Activated CD8-positive, alpha-beta memory T cell treated with anti-CD3 and anti-CD28 coated beads, Interleukin-2, amount 50 U/mL, for 48 hours (primary cell): ENCODE results near the gene ATP6V1F.
"Not testable (repeated sequence)": the region's sequence is repeated elsewhere in the genome, so short reads cannot be mapped to it uniquely, and the experiment has no call there.

Experiments used
- DNase-seq: peaks from one replicate; pipeline ENCODE4 v3.0.0-alpha.2; 2020

The ATP6V1F gene

DNA sequence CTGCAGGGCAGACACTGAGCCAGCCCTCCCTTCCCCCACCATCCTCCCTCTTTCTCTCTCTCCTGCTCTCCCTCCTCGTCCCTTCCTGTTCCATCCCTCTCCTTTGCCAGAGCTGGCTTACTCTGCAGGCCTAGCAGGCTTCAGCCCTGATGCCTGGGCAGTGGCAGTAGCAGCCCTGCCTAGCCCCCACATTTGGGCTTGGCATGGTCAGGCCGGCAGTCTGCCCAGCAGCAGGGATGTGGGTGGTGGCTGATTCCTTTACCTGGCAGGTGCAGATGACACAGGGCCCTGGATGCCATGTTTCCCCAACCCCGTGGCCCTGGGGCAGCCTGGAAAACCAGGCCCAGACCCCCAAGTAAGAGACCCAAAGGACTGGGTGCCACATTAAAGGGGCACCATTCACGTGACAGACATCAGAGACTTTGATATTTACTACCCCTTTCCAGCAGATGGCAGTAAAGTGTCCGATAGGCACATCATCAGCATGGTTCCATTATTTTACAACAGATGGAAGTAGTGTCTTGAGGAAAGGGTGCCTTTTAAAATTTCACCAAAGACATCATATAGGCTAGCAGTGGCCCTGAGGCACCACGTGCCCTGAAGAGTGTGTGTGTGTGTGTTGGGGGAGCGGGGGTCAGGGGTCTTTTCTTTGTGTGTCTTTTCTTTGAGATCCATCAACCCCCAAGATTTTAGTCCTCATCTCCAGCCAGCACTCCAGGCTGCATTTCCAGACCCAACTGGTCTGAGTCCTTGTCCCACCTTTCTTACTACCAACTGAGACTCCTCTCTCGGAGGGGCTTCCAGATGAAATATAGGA, 41.9 kb downstream of the ATP6V1F start:
- no peak for DNase-seq

DNA sequence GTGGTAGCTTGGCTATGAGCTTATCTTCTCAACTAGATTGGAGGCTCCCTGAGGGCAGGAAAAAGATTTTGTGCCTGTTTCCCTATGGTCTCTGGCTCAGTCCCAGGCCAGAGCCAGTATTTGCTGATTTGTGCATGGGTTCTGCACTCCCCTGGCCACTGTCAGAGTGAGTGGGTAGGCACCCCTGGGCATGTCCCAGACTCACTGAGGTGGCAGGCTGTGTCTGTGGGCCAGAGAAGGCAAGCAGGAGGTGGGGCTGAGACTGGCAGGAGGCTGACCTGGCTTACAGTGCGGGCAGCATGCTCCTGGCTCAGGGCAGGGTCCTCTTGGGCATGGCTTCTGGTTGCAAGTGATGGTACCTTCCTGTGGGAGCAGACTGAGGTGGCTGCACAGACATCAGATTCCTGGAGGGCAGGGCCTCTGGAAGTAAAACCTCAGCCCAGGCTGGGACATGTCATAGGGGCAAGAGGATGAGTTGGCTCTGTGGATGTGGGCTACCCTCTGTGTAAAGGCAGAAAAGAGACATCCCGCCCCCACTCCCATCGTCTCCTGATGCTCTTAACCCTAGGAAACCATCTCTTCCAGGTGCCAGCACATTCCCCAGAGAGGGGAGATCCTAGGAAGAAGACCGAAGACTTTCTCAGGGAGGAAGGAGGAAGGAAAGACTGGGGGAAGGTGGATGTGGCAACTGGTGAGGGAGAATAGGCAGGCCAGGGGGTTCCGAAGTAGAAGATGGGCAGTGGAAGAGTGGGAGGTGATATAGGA, 43.5 kb downstream of the ATP6V1F start:
- no peak for DNase-seq

DNA sequence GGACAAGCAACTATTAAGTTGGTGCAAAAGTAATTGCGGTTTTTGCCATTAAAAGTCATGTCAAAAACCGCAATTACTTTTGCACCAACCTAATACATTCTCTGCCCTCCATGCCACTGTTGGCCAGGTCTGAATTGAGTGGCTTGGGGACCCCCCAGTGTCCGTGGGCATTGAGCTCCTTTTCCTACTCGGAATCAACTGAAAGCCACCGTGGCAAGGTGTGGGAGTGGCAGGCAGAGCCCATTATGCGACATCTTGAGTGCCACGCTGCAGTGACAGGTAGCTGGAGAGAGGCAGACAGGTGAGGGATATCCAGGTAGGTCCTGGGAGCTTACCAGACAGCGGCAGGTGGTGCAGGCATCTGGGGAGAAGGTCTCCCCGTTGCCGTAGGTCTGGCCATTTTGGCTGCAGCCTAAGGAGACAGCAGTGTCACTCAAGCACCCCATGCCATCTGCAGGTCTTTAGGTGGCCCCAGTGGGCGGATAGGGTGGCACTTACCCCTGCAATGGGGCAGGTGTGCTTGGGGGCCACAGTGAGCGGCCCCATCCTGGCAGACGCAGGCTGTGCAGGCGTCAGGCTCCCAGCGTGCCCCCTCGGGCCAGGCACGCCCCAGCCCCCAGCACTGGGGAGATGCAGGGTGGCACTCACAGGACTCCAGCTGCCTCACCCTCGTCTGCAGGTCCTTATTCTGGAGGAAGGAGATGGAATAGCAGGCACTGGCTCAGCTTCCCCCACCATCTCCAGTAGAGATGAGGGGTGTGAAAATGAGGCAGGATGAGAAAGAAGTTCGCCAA, 44.3 kb downstream of the ATP6V1F start:
- DNase-seq, result no peak

DNA sequence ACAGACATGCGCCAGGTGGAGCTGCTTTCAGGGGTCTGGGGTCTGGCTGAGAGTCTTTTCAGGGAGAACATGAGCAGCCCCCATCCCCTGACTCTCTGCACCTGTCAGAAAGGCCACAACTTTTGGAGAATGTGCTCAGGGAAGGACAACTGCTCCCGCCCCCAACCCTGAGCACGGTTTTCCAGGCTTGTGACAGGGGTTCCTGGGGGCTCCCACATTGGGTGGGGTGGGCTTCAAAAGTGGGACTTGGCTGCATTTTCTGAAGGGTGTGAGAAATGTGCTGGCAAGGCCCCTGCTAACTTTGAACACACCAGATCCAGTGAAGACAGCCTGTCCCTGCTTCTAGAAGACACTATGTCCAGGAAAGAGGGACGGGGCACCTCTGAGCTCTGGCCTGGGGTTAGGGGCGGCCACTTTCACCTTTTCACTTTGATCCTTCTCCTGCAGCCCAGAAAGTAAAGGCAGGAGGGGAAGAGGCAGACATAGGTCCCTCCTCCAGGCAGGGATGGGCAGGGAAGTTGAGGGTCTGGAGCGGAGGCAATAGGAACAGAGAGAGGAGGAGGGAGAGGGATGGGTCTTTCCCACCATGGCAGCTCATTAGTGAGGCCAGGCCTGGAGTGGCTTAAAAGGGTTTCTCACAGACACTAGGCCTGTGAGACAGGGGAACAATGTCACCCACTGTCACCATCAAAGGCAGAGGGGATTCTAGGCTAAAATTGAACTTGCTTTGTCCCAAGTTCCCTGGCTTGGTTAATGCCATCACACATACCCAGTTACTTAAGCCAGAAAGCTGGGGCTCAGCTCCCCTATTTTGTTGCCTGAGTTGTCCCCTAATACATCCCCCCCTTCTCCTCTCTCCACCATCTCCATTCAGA, 46.3 kb downstream of the ATP6V1F start:
- DNase-seq, result no peak

DNA sequence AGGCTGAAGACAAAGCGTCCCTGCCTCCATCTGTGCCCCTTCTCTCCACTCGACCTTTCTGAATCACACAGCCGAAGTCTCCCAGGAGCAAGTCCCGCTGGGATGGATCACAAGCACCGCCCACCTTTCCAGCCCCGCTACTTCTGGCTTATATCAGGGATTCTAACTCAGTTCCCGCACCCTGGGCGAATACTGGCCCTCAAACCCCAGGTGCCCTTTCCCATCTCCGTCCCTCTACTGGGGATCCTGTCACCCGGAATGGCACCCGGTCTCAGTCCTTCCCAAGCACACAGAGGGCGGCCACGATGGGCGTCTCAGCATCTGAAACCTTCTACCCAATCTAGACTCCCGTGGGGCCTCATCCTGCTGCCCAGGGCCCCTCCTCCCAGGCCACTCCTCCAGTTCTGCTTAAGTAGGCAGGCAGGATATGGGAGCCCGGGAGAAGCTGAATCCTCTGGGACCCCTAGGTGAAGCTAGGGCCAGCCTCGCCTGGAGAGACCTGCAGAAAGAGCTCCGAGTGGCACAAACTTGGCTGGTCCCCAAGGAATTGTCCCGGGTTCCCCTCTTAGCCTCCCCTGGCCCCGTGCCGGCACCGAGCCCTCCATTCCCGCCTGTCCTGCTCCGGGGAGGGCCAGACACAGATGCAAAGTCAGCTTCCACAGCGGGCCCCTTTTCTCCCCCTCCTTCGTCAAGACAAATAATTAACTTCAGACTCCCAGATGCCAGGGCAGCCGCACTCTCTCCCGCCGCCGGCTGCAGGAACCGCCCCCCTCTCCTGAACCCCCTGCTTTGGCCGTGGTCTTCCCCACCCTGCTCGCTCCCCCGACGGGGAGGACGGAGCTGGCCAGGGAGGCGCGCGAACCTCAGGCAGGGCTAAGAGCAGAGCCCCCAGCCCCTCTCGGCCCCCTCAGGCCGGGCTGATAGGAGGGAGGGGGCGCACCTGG, 47.2 kb downstream of the ATP6V1F start:
- DNase-seq, result no peak

DNA sequence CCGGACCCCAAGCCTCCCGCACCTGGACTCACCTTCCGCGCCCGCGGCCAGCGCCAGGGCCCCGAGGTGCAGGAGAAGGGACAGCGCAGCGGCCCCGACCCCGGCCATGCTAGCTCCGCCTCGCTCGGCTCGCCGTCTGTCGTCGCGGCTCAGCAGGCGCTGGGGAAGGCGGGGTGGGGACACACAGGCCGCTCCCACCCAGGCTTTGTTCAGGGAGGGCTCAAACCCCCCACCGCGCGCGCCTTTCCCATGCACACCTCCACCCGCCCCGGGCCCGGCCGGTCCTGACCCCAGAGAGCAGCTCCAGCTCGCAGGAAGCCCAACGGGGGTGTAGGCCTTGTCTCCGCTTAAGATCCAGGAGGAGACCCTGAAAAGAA, 47.9 kb downstream of the ATP6V1F start, which contains the start of gene KCP:
KCP (minus strand) TSS at position 141 of the 377 bp plus-strand sequence; CDS start at position 108, 33 bp downstream.
- DNase-seq, result no peak

DNA sequence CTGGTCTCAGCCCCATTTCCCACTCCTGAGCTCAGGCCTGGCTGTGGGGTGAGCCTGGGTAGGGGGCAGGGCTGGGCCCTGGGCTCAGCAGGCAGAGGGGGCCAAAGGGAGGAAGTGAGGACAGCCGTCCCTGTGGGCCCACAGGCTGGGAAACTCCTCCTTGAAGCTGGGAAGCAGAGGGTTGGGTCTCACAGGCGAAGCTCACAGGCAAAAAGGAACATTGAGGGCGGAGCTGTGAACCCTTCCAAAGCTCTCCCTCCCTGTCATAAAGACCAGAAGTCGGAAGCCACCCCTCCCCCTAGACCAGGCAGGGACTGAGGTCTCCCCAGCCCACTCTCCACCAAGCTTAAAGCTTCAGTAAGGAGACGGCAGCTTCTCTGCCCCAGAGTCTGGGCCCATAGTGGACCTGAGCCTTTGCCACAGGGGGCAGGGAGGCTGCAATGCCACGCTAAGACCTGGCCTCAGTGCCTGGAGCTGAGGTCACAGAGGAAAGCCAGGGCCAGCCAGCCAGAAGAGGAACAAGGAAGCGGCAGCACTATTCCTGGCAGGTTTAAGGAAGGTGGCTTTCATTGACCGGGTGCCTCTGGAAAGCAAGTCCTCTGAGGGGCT, 48.9 kb downstream of the ATP6V1F start:
- DNase-seq, result no peak

DNA sequence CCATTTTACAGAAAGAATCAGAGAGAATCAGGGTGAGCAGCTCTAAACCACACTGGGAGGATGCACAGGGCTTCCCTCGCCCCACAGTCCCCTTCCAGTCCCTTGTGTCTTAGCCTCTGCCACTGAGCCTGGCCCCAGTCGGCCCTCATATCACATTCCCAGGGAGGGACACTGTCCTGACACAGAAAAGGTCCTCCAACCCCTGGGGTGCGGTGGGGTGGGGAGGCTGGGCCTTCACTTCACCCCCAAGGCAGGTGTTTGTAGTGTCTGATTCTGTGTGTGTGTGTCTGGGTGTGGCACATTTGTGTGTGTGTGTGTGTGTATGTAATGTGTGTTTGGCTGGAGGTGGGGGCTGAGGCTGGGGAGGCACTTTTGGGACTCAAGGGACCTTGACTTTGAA, 49.6 kb downstream of the ATP6V1F start:
- DNase-seq, result no peak

DNA sequence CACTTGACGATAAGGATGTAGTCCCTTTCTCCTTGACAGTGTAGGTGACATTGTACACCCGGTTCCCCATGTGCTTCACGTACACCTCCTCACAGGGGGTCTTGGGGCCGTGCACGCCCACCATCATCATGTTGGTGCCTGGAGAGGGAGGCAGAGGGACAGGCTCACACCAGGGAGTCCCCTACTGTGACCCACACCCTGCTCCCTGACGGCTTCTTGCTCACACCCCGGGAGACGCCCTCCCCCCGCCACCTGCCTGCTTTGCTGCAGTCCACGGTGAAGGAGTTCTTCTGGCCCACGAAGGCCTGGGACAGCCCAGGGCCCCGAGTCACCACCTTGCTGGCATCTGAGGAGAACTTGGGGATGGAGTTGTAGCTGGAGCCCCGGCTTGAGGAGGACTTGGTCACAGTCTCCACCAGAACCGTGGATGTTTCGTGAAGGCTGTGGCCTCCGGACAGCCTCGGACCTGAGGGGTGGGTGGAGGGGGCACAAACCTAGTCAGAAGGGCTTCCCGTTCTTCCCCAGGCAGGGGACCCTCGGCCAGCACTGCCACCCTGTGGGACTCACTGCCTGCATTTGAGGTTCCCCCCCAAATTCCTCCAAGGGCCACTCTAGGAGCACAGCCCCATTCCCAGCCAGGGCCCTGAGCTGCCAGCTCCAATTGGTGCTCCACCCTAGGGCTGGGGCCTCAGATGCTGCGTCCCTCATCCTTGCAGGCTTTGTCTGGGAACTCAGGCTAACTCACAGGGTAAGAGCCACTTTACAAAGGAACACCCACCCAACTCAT, 50.2 kb downstream of the ATP6V1F start:
- DNase-seq, result not testable (repeated sequence)

DNA sequence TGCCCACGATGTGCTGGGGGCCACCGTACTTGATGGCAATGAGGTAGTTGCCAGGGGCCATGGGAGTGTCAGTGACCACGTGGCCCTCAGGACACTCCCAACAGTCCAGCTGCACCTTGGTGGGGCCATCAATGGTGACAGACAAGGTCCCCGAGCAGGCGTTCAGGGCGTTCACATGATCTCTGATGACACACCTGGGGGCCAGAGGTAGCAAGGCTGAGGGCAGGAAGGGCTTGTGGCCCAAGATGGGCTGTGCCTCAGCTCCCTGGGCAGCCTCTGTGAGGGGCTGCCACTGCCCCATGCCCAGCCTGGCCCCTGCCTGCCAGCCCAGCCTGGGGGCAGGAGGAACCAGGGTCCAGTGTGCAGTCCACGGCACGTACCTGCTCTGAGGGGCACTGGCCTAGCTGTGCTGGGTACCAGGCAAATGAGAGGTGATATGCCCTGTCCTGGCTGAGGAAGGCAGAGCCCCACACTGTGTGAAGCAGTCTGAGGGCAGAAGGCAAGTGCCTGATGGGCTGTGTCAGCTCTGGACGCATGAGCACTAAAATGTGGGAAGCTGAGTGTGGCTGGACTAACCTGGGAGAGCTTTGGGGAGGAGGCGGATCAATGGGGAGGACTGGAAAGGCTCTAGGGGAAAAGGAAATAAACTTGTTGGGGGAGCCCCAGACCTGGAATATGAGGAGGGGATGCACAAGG, 51.4 kb downstream of the ATP6V1F start:
- DNase-seq, result no peak

DNA sequence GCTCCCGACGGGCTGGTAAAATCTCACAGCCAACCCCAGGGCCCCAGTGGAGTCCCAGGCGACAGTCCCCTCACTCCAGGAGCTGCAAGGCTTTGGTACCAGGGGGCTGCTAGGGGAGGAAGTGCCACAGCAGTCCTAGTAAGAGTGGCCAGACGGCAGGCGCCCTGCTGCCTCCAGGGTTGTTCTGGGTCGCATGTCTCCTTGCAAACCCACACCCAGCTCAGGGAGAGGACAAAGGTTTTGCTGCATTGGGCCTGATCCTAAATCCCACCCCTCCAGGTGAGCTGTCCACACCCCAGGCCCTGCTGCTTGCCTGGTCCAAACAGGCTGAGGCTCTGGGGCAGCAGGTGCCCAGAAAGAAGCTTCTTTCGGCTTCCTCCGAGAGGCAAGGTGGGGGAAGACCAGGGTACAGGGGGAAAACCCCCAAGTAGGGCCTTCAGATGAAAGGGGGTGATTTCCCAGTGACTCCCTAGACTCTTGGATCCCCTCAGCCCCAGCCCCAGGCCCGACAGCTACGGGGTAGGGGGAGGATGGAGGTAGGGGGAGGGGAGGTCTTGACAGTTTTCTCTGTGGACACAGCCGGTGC, 52.0 kb downstream of the ATP6V1F start:
- no peak for DNase-seq

DNA sequence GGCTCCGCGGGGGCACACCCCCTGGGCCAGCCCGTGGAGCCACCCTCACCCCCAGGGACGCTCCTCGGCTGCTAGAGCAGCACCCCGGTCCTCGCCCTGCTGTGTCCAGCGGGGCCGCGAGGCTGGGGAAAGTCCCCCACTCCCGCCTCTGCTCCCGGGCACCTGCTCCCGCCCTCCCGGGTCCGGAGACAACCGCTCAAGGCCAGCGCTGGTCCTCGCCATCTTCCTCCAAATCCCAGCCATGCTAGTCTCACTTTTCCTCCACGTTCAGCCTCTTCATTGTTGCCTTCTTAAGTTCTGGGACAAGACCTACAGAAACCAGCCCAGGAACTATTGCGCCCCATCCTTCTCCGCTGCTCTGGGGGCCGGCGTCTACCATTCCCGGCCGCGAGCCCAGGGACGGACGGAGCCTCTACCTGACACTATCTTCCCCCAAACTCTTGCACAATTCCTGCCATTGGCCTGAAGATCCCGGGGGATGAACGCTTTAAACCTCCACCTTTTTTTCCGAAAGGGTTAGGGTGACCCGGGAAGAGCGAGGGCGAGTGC, 52.7 kb downstream of the ATP6V1F start:
- no peak for DNase-seq
